Measurements from ENCODE around the gene TEX261. TPM values are rescaled to one million over a fixed set of nuclear protein-coding genes. Genes with fewer than 3 reads are reported as not detected.

The TEX261 gene
- total and polyA plus RNA-seq, 8 donors: 45.8 to 72.3 (median 57.7) TPM

- no peak overlapping the region for H3K4me3 ChIP-seq
- intact Hi-C loops (cut with DNase I): no loop called here
- H3K4me1 ChIP-seq: no peaks in the 10 kb centered on the region
- H3K27ac ChIP-seq: no peak overlapping the region
- H3K36me3 ChIP-seq: no peaks in the 10 kb centered on the region
- ATAC-seq: no peak
- peaks cover 0 to 33% of the 10 kb centered on the region in 2 donors for H3K27me3 ChIP-seq
- TF ChIP-seq, protein P1, sequence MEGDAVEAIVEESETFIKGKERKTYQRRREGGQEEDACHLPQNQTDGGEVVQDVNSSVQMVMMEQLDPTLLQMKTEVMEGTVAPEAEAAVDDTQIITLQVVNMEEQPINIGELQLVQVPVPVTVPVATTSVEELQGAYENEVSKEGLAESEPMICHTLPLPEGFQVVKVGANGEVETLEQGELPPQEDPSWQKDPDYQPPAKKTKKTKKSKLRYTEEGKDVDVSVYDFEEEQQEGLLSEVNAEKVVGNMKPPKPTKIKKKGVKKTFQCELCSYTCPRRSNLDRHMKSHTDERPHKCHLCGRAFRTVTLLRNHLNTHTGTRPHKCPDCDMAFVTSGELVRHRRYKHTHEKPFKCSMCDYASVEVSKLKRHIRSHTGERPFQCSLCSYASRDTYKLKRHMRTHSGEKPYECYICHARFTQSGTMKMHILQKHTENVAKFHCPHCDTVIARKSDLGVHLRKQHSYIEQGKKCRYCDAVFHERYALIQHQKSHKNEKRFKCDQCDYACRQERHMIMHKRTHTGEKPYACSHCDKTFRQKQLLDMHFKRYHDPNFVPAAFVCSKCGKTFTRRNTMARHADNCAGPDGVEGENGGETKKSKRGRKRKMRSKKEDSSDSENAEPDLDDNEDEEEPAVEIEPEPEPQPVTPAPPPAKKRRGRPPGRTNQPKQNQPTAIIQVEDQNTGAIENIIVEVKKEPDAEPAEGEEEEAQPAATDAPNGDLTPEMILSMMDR (IDR thresholded peaks at IDR 0.05): no peak
- H3K9me3 ChIP-seq: no peaks in the 10 kb centered on the region
- DNase-seq: no peak
These were observed 56.6 kb downstream of the TEX261 start for GRCh38 chr2:70937866-70938585.

DNA sequence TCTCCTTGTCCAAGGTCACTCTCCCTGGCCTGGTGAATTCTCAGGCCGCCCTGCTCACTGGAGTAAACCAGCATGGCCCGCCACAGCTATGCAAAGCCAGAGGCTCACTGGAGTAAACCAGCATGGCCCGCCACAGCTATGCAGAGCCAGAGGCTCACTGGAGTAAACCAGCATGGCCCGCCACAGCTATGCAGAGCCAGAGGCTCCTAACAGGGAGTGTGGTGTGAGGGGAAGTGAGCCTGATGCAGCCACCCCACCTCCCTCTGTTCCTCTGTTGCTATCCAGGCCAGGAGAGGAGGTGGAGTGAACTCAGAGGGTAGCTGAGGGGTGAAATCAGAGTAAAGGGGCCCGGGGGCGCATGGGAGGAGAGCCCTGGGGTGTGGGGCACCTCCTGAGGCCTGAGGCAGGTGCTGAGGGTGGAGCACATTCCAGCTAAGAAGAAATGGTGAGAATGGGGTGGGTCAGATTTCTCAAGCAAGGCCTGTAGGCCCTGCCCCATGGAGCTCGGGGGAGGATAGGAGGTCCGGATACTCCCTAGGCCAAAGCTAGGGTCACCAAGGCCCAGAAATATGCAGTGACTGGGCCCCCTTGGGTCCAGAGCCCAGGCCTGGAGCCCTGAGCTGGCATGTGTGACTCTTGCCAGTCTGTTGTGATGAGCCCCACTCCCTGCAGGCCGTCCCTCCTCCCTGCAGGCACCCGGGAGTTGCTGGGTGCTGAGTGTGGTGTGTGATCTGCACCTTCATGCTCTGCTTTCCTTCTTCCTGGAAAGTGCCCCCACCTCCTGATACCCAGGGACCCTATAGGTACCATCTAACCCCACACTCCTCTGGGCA lies 57.5 kb downstream of the TEX261 start:
- Histone ChIP-seq H3K27me3 (peaks cover 0 to 33% of the 10 kb centered on the region in 2 donors), H3K4me1 (no peaks in the 10 kb centered on the region), H3K36me3 (no peaks in the 10 kb centered on the region), H3K4me3 (no peak overlapping the region), H3K27ac (no peak overlapping the region), H3K9me3 (no peaks in the 10 kb centered on the region)
- intact Hi-C loops (cut with DNase I): no loop called here
- TF ChIP-seq, protein P1 (IDR thresholded peaks at IDR 0.05): no peak
- DNase-seq: no peak
- ATAC-seq: no peak

GRCh38 chr2:70936165-70936978 lies 58.3 kb downstream of the TEX261 start:
- peaks cover 0 to 33% of the 10 kb centered on the region in 2 donors for H3K27me3 ChIP-seq
- H3K4me3 ChIP-seq: no peak overlapping the region
- no peaks in the 10 kb centered on the region for H3K36me3 ChIP-seq
- no peaks in the 10 kb centered on the region for H3K9me3 ChIP-seq
- ATAC-seq: peak; percentile 68
- H3K4me1 ChIP-seq: no peaks in the 10 kb centered on the region
- no peak overlapping the region for H3K27ac ChIP-seq
- intact Hi-C loops (cut with DNase I): no loop called here
- DNase-seq: no peak
- TF ChIP-seq, protein P1 (IDR thresholded peaks at IDR 0.05): no peak

Other genes with a start within 250 kb of the TEX261 start
- gene ADD2, start 226.7 kb downstream of the TEX261 start, total RNA-seq: 10 to 100 TPM in 1 of 2 donors, under 1 TPM in 1; 0.92 to 12.2 TPM
- gene ADD2, start 226.7 kb downstream of the TEX261 start, polyA plus RNA-seq (ENCODE audit: insufficient read length in 6 of 6): 10 to 100 TPM in 1 of 6 donors, 1 to 10 TPM in 5; 4.6 to 10.0 (median 6.5) TPM
- gene FIGLA, start 204.2 kb downstream of the TEX261 start, total RNA-seq: not detected
- gene FIGLA, start 204.2 kb downstream of the TEX261 start, polyA plus RNA-seq (ENCODE audit: insufficient read length in 6 of 6): not detected
- gene CLEC4F, start 174.3 kb downstream of the TEX261 start, total RNA-seq: under 1 TPM; 0.20 to 0.31 TPM
- gene CLEC4F, start 174.3 kb downstream of the TEX261 start, polyA plus RNA-seq (ENCODE audit: insufficient read length in 6 of 6): under 1 TPM; 0.06 to 0.35 (median 0.11) TPM
- under 1 TPM; 0.13 to 0.73 TPM for gene CD207, start 159.1 kb downstream of the TEX261 start, total RNA-seq
- gene CD207, start 159.1 kb downstream of the TEX261 start, polyA plus RNA-seq (ENCODE audit: insufficient read length in 6 of 6): under 1 TPM in 2 of 6 donors, not detected in 4; 0.07 to 0.17 TPM
- 1 to 10 TPM in 1 of 2 donors, under 1 TPM in 1; 0.71 to 1.3 TPM for gene VAX2, start 94.3 kb downstream of the TEX261 start, total RNA-seq
- gene VAX2, start 94.3 kb downstream of the TEX261 start, polyA plus RNA-seq (ENCODE audit: insufficient read length in 6 of 6): 1 to 10 TPM; 1.2 to 2.4 (median 1.5) TPM
- under 1 TPM; 0.76 to 0.89 TPM for gene ATP6V1B1, start 59.0 kb downstream of the TEX261 start, total RNA-seq
- gene ATP6V1B1, start 59.0 kb downstream of the TEX261 start, polyA plus RNA-seq (ENCODE audit: insufficient read length in 6 of 6): 1 to 10 TPM; 3.2 to 5.5 (median 4.9) TPM
- gene ANKRD53, start 16.2 kb downstream of the TEX261 start, total RNA-seq: under 1 TPM; 0.52 to 0.96 TPM
- 1 to 10 TPM; 2.1 to 4.7 (median 3.0) TPM for gene ANKRD53, start 16.2 kb downstream of the TEX261 start, polyA plus RNA-seq (ENCODE audit: insufficient read length in 6 of 6)
- 100 to 1,000 TPM; 138 to 183 TPM for gene NAGK, start 73.8 kb upstream of the TEX261 start, total RNA-seq
- 100 to 1,000 TPM in 3 of 6 donors, 10 to 100 TPM in 3; 89.7 to 109 (median 101) TPM for gene NAGK, start 73.8 kb upstream of the TEX261 start, polyA plus RNA-seq (ENCODE audit: insufficient read length in 6 of 6)
- gene MCEE, start 135.4 kb upstream of the TEX261 start, total RNA-seq: 10 to 100 TPM; 15.6 to 18.5 TPM
- gene MCEE, start 135.4 kb upstream of the TEX261 start, polyA plus RNA-seq (ENCODE audit: insufficient read length in 6 of 6): 10 to 100 TPM; 21.8 to 33.2 (median 25.6) TPM
- 10 to 100 TPM; 22.1 to 28.8 TPM for gene MPHOSPH10, start 135.8 kb upstream of the TEX261 start, total RNA-seq
- 10 to 100 TPM; 45.6 to 51.1 (median 48.9) TPM for gene MPHOSPH10, start 135.8 kb upstream of the TEX261 start, polyA plus RNA-seq (ENCODE audit: insufficient read length in 6 of 6)
- 1 to 10 TPM; 4.6 to 5.9 TPM for gene PAIP2B, start 232.2 kb upstream of the TEX261 start, total RNA-seq
- 10 to 100 TPM in 3 of 6 donors, 1 to 10 TPM in 3; 8.4 to 11.5 (median 10.1) TPM for gene PAIP2B, start 232.2 kb upstream of the TEX261 start, polyA plus RNA-seq (ENCODE audit: insufficient read length in 6 of 6)